ENCODE measurements around the gene MTHFR.

Gene MTHFR

DNA sequence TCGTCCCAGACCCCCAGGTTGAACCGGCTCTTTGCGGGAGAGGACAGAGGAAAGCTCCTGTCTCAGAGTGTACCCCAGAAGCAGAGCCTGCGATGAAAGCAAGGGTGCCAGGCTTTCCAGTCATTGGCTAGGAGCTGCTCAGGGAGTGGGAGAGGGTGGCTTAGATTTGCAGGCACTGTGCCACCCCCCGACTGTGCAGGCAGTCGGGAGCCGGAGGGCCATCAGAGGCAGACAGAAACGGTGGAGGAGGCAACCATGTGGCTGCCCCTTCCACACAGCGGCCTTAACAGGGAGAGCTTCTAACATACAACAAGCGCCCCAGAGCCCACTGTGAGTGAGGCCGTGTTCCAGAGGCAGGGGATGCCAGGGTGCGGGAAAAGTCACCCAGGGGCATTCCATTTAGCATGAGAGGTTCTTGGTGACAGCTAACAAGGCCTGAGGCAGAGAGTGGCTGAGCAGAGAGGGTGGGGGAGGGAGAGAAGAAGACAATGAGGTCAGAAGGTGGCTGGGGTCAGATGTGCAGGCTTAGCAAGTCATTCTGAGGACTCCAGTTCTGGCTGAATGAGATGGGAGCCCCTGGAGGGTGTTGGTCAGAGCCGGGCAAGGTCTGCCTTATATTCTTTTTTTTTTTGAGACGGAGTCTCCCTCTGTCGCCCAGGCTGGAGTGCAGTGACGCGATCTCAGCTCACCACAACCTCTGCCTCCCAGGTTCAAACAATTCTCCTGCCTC, 53.2 kb downstream of the MTHFR start:
- no peak for DNase-seq

DNA sequence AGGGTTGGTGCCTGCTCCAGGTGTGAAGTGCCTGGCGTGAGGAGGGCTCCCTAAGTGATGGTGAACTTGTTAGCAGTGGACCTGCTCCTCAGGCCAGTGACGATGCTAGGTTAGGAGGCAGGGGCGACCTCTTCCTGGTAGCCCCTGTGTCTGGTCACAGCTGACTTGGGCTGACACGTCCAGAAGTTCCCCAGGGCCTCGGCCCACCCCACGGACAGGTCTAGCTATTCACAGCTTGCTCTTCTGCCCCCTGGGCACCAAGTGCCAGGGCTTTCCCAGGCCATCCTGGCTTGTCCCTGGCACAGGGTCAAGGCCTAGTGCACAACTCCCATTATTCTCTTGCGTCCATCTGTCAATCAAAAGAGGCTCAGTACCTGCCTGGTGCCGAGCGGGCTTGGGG, 54.7 kb downstream of the MTHFR start:
- DNase-seq = no peak

DNA sequence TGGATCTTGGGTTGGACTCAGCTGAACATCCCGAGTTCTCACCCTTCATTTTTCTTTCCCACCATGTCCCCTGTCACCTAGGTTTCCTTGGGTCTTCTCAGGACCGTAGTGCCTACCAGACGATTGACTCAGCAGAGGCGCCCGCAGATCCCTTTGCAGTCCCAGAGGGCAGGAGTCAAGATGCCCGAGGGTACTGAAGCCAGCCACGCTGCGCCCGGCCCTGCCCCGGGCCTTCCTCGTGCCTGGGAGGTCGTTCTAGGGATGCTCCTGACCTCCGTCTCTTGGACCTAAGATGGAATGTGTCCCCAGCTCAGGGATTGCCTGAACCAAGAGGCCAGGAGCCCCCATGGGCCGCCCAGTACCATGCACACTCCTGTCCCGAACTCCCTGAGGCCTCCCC, 55.8 kb downstream of the MTHFR start:
- no peak for DNase-seq

DNA sequence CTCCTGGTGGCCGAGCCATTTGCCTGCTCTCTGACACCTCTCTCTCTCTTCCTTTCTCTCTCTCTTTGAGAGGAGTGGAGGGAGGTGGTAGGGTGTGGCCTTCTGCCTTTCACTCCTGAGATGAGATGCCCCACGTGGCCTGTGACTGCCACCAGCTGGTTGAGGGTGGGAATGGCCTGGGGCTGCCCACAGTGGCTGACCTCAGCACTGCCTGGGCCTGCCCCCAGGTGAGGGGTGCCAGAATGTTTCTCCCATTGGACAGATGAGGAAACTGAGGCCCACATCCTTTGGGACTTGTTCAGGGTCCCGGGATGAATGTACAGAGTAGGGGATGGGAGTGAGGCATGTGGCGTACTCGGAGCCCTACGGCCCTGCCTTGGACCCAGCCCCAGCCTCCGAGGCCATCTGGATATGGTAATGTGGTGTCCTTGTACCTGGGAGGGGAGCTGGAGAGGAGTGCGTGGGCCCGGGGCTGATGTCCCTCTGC, 56.5 kb downstream of the MTHFR start:
- DNase-seq = peak; percentile 34 to 40

DNA sequence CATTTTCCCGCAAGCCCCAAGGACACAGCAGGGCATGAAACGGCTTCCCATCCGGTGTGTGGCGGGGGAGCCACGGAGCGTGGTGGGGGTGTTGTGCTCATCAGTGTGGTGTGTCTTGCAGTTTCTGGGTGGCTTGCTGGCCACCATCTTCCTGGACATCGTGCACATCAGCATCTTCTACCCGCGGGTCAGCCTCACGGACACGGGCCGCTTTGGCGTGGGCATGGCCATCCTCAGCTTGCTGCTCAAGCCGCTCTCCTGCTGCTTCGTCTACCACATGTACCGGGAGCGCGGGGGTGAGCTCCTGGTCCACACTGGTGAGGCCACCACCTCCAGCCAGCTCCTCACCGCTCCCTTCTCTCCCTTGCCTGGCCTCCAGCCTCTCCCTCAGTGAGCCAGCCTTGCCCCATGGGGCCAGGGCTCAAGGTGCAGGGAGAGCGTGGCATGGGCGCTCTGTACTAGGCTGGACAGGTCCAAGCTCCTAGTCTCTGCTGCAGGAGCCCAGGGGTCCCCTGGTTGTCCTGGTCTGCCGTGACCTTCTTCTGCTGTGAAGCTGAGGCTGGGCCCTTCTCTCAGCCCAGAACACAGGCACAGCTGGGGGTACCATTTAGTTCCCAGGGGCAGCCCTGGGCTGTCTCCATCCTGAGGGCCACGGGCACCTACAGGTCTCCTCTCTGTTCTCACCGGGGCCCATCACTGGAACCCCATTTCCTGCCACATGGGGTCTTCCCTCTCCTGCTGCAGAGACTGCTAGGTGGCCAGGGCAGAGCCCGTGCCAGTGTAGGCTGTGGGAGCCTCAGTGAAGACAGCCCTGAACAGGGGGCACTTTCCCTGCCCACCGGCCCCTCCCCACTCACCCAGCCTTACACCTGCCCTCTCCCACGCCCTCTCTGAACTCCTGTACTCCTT, 57.2 kb downstream of the MTHFR start:
- no peak for DNase-seq

DNA sequence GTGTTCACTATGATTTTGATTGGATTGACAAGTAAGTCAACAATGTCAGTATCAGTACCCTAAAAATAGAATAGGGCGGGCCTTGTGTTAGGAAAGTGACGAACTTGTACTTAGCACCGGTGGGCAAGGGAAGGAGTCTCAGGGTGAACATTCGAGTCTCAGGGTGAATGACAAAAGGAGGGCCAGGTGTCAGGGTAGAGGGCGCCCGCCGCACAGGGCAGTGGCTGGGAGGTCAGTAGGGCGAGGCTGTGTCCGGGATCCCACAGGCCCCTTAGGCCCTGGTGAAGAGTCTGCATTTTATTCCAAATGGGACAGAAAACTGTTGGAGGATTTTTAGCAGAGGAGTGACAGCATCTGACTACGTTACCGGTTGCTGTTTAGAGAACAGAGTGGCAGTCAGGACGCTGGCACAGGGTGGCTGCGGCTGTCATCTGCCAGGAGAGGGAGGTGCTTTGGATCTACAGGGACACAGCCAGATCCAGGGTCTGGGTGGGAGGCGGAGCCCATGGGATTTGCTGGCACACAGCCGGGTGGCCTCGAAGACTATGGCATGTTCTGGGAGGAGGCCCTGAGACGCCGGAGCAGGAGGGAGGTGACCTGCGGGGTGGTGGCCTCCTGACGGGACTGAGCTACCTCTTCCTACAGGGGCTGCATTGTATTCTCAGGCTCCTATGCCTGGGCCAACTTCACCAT, 58.8 kb downstream of the MTHFR start:
- no peak for DNase-seq

DNA sequence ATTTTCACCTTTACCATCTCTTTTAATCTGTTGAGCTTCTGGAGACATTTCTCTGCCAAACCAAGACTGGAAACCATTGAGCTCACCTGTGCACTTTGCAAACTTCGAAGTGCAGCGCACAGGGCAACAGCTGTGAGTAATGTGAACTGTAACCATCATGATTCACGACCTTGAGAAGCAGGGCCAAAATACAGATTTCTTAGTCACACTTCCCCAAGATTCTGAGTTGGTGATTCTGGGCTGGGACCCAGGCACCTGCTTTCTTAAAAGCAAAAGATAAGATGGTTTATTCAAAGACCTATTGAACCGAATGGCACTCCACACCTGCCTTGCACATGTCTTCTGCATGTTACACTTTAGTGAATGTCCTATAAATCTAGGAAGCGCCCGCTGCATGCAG, 59.7 kb downstream of the MTHFR start:
- DNase-seq = no peak

DNA sequence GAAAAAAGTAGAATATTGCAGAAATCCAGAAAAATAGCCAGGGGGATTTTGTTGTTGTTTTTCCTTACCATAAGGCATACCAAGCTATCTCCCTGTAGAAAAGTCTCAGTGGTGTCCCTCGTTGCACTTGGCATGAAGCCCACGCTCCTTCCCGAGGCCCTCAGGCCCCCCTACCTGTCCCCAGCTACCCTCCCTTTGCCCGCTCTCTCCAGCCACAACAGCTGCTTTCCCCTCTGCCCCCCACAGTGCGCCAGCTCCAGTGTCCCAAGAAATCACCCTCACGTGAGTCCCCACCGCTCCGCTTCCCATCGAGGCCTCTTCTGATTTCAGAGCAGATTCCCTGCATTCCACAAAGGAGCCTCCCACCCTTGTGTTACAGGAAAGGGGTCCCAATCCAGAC, 61.5 kb downstream of the MTHFR start:
- DNase-seq = no peak

DNA sequence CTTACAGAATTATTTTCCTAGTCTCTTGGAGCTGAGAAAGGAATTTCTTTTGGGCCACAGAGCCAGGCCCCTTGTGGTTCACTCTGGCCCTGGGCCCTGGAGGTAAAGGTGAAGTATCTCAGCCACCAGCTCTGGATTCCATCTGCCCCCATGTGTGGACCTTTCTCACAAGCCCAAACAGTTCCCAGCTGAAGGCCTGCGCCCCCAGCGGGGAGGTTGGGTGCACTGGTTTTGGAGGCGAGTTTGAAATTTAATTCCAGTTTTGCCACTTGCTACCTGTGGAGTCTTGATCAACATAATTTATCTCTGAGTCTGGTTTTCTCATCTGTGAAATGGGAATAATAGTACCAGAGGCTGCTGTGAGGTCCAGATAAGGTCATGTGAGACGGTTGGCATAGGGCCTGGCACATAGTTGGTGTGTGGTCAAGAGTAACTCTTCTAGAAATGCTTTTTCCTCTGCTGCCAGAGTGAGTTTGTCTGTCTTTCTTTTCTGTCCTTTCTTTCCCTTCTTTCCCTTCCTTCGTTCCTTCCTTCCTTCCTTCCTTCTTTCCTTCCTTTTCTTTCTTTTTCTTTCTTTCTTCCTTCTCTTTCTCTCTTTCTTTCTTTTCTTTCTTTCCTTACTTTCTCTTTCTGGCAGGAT, 63.7 kb downstream of the MTHFR start:
- DNase-seq = no peak

DNA sequence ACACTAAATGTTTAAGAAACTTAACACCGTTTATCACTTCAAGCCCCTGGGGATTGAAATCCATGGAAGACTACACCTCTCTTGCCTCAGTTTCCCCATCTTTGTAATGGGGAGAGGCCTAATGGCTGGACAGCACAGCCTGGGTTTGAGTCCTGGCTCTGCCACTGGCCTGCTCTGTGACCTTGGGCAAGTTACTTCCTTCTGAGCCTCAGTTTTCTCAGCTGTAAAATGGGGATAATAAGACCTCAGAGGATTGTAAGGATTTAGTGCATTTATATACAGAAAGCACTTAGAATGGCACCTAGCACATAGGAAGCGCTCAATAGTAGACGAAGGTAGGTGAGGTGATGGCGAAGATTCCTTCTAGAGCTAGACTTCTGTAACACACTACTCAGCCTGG, 64.3 kb downstream of the MTHFR start:
- no peak for DNase-seq

DNA sequence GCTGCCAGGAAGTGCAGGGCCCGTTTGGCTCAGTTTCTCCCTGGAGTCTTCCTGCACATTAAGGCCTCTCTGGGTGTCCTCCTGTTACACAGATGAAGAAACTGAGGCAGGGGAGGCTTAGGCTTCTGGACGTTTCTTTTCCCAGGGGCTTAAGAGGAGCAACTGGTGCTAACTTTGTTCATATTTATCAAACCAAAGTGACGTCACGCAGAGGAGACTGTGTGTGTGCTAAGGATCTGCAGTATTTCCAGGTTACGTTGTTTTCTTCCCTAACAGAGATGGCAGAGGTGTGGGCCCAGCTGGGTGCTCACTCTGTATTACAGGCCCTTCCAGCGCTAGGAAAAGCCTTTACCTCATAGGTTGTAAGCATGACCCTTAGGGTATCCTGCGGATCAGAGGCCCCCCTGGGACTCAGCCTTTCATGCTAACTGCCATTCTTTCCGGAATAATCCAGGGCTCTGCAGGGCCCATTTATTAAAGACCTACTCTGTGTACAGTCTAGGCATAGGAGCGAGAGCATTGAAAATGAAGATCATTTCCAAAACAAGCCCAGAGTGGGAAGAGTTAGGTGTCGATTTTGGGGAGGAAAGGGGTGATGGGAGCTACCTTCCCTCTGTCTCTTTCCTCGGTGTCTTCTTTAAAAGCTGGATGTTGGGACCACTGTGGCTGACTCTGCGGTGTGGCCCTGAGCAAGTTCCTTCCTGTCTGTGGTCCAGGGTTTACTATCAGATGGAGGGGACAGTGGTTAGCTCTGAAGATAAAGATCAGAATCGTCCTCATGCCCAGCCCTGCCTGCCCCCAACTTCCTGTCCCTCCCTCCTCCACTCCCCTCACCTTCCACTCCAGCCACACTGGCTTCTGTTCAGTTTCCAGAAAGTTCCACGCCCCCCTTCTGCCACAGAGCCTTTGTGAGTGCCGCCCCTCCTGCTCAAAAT, 65.2 kb downstream of the MTHFR start:
- DNase-seq = no peak

DNA sequence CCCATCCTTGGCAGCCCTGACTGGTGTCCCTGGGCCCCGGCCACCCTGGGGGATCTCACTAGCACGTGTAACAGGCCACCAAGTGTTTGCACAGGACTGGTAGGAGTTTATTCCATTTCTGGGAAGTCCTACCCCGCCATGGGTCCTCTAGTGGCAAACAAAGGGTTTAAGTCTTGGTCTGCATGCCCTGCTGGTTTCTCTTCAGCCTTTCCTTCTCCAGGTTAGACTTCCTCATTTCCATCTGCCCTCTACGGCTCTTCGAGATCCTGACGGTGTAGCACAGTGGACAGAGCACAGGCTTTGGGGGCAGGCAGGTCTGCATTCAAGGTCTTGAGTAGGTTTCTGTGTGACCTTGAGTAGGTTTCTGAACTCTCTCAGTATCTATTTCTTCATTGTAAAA, 67.0 kb downstream of the MTHFR start:
- no peak for DNase-seq

DNA sequence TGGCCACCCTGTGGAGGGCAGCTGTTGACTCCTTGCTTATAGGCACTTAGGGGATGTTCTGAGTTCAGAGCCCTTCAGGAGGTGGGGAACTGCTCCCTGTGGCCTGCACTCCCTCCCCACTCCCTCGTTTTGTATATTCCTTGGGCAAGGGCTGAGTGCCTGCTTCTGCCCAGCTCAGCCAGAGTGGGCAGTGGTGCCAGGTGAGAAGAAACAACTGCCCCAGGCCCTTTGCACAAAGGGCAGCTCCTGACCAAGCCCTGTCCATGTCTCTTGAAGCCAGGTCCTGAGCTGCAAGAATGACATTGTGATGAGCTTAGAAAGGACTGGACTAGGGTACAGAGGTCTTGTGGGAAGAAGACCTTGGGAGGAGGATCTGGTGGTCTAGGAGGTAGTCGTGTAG, 67.7 kb downstream of the MTHFR start:
- no peak for DNase-seq

DNA sequence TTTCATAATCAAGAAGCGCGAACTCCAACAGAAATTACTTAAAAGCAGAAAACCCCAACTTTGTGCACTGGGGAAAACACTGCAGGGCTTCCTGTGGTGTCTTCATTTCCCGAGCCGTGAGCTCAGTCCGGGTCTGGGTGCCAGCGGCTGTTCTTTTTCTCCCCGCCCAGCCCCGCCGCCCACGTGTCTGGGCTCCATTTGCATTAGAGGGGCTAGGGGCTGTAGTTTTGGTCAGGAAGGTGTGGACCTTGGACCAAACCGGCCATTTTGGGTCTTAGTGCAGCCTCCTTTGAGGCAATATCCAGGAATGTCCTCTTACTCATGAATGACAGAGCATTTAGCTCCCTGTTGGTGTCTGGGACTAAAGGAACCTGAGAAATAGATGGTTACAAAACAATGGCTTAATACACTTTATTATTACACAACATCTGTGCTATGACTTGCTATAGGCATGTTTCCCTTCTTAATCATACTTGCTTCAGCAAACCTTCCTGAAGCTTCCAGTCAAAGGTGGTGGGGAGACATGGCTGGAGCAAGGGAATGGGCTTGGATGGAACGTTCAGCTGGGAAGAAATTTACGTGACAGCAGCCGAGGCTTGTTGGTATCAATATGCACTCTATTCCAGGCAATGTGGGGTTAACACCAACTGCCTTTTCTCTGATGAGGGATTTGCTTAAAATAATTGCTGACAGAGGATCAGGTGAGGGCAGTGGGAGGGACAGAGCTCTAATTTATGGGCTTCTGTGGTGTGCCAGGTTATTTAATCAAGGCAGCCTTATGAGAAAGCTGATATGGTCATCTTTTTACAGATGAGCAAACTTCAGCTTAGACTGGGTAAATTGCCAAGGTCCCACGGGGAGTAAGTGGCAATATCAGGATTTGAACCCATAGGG, 68.8 kb downstream of the MTHFR start:
- peak in 1 of 2 donors; percentile 28 for DNase-seq

DNA sequence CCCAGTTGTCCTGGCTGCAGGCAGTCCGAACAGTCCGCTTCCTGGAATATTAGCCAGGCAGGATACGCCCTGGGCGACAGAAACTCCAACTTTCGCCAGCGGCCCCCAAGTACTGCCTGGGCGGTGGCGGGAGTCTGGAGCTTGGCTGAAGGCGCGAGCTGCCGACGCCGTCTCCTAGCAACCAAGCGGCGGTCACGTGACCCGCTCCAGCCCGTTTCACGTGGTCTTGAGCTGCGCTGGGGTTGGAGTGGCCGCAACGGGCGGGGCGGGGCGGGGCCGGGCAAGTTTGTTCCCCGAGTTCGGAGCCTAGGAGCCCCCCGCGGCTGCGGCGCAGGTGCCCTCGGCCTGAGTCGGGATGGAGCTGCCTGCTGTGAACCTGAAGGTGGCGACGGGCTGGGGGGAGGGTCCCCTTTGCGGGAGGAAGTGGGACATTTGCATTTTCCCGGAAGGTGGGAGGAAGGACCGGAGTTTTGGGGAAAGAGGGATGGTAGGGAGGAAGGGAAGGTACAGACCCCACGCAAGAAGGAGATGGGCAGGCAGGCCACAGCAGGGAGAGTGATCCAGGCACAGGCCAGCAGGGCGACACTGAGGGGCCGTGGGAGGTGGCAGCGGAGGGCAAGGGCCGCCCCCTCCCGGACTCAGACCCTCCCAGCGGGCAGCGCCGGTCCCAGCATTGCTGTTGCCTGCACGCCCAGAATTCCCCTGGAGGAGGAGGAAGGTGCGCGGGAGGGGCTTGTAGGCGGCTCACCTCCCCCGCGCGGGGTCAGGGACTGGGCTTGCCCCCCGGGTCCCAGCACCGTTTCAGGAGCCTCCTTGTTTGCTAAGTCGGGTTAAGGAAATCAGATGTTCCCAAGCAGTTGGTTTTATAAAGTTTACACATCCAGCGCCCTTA, 69.7 kb downstream of the MTHFR start, which contains the start of gene AGTRAP:
Gene AGTRAP (plus strand): TSS at position 283 of the 892 bp plus-strand sequence. CDS start 73 bp downstream, at position 356.
- DNase-seq = peak; percentile 86 to 87

Data from stimulated activated CD4-positive, alpha-beta T cell treated with anti-CD3 and anti-CD28 coated beads, Interleukin-2, amount 100 ng/mL, for 48 hours (primary cell).